HepG2 (cell line): ENCODE results near the gene DPM1.

ENCODE experiments used
- DR1 ChIP-seq: sonication (generic); formaldehyde crosslinking; IDR thresholded peaks from 2 replicates; pipeline ENCODE4 v1.8.0; 2021; ENCODE audit warnings: mild to moderate bottlenecking, missing genetic modification reagents, inconsistent platforms
- KLF12 ChIP-seq: sonication (generic); formaldehyde crosslinking; IDR thresholded peaks from 2 replicates; pipeline ENCODE4 v1.4.0; 2020; ENCODE audit warnings: missing genetic modification reagents, borderline replicate concordance
- MZF1 ChIP-seq: sonication (generic); formaldehyde crosslinking; IDR thresholded peaks from 2 replicates; pipeline ENCODE4 v1.8.1; 2023; ENCODE audit warnings: mild to moderate bottlenecking, missing genetic modification reagents, borderline replicate concordance
- RAD21 ChIP-seq: fragments of 450-650 bp; formaldehyde crosslinking; IDR thresholded peaks from 2 replicates; pipeline ENCODE4 v1.5.0; 2020; ENCODE audit warnings: mild to moderate bottlenecking
- TF ChIP-seq, protein P1 (sequence below): sonication (generic); formaldehyde crosslinking; IDR thresholded peaks from 2 replicates; pipeline ENCODE4 v1.5.0; 2020; ENCODE audit warnings: mild to moderate bottlenecking, missing genetic modification reagents, moderate library complexity

DNA sequence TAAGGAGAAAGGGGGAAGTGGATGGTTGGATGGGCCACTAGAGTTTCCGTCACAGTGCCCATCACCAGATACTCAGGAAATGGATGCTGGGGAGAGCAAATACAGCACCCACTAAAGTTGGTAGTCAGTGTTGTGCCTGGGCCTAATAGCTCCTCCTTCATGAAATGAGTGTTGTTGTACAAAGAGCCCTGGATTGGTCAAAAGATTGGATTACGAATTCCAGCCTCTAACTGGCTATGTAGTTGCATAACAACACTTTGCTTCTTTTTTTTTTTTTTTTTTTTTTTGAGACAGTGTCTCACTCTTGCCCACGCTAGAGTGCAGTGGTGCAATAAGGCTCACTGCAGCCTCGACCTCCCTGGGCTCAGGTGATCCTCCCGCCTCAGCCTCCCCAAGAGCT, 37.2 kb upstream of the DPM1 start:
- no peak for TF ChIP-seq RAD21 (CRISPR knock-in tag)
- TF ChIP-seq DR1 (CRISPR knock-in tag), result no peak
- no peak for TF ChIP-seq MZF1 (CRISPR knock-in tag)
- TF ChIP-seq, protein P1, sequence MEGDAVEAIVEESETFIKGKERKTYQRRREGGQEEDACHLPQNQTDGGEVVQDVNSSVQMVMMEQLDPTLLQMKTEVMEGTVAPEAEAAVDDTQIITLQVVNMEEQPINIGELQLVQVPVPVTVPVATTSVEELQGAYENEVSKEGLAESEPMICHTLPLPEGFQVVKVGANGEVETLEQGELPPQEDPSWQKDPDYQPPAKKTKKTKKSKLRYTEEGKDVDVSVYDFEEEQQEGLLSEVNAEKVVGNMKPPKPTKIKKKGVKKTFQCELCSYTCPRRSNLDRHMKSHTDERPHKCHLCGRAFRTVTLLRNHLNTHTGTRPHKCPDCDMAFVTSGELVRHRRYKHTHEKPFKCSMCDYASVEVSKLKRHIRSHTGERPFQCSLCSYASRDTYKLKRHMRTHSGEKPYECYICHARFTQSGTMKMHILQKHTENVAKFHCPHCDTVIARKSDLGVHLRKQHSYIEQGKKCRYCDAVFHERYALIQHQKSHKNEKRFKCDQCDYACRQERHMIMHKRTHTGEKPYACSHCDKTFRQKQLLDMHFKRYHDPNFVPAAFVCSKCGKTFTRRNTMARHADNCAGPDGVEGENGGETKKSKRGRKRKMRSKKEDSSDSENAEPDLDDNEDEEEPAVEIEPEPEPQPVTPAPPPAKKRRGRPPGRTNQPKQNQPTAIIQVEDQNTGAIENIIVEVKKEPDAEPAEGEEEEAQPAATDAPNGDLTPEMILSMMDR, result no peak
- TF ChIP-seq KLF12 (CRISPR knock-in tag), result no peak
